ENCODE data around the gene PRR29. TPM values are rescaled to one million over a fixed set of nuclear protein-coding genes. Genes with fewer than 3 reads are reported as not detected.

The PRR29 gene
- total RNA-seq, 3 donors from 2014 or later (not counting 1 experiment from before 2014, with no cell fraction given) = 0.92 to 1.6 (median 1.6) TPM

DNA sequence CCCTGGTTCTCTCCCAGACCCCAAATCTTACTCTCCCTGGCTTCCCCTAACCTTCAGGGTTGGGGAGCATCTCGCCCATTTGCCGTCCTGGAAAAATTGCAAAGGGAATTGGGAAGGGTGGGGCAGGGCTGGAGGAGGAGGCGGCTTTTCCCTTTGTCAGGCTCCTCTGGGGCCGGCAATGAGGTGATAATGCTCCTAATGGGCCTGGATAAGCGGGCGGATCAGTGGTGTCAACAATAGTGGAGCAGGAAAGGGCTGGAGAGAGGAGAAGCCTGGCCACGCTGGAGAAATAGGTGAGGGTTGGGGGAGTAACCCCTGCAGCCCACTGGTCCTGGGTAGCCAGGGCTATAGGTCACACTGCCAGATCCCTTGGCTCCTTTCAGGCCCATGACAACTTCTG lies 37.7 kb upstream of the PRR29 start:
- no peak overlapping the region for H3K4me3 ChIP-seq (ENCODE audit: low read length)
- H3K27ac Mint-ChIP-seq = no peak overlapping the region
- ATAC-seq = no peak
- intact Hi-C loops (cut with micrococcal nuclease) = no loop called here
- no peak overlapping the region for H3K27ac ChIP-seq (ENCODE audit: low read length)
- WGBS (ENCODE audit: insufficient coverage) = 95% methylated on average over 7 of the region's 7 CpGs
- no peaks in the 10 kb centered on the region for H3K27me3 Mint-ChIP-seq (ENCODE audit: low read depth in 2 of 2)
- H3K4me1 Mint-ChIP-seq = peaks cover 4 to 25% of the 10 kb centered on the region in 2 donors
- peaks cover 10% of the 10 kb centered on the region for H3K4me1 ChIP-seq (ENCODE audit: control insufficient read depth, insufficient read depth, low read length)
- no peak overlapping the region for H3K4me3 Mint-ChIP-seq
- no peak for DNase-seq
- TF ChIP-seq, protein P1, sequence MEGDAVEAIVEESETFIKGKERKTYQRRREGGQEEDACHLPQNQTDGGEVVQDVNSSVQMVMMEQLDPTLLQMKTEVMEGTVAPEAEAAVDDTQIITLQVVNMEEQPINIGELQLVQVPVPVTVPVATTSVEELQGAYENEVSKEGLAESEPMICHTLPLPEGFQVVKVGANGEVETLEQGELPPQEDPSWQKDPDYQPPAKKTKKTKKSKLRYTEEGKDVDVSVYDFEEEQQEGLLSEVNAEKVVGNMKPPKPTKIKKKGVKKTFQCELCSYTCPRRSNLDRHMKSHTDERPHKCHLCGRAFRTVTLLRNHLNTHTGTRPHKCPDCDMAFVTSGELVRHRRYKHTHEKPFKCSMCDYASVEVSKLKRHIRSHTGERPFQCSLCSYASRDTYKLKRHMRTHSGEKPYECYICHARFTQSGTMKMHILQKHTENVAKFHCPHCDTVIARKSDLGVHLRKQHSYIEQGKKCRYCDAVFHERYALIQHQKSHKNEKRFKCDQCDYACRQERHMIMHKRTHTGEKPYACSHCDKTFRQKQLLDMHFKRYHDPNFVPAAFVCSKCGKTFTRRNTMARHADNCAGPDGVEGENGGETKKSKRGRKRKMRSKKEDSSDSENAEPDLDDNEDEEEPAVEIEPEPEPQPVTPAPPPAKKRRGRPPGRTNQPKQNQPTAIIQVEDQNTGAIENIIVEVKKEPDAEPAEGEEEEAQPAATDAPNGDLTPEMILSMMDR (IDR thresholded peaks at IDR 0.05) = no peak
- no peaks in the 10 kb centered on the region for H3K9me3 Mint-ChIP-seq
- no peaks in the 10 kb centered on the region for H3K9me3 ChIP-seq (ENCODE audit: control insufficient read depth, insufficient read depth, low read length)
- H3K27me3 ChIP-seq (ENCODE audit: control insufficient read depth, insufficient read depth, low read length) = no peaks in the 10 kb centered on the region
- no peaks in the 10 kb centered on the region for H3K36me3 Mint-ChIP-seq
- H3K36me3 ChIP-seq (ENCODE audit: control insufficient read depth, insufficient read depth, low read length) = no peaks in the 10 kb centered on the region

DNA sequence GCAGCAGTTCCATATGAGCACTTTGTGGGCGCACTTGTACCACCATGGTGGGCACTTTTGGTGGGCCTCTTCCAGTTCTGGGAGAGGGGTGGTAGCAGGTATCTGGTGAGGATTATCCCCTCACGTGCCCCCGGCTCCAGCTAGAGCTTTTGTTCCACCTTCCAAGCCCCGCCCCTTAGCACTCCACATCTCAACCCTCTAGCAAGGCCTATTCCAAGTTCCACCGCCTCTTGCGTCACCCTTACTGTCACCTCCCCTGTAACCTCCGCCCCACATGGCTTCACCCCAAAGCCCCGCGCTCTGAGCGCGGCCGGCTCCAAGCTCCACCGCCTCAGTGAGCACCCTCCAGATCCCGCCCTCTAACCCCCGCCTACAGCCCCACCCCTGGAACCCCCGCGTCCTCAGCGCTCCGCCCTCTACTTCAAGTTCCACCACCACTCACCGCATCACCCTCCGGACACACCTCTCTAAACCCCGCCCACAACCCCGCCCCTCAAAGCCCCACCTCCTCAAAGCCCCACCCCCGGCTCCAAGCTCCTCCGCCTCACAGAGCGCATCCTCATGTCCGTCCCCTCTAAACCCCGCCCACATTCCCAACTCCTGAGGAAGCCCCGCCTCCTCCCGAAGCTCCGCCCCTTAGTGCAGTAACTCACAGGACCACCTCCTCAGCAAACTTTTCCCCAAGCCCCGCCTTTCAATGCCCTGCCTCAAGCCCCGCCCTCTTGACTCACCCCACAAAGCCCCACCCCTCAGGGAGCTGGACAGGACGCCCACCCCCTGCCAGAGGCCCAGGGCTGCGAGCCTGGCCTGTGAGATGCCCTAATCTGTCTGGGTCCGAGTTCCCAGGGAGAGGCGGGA lies 36.6 kb upstream of the PRR29 start:
- no peak overlapping the region for H3K4me3 ChIP-seq (ENCODE audit: low read length)
- no peaks in the 10 kb centered on the region for H3K27me3 ChIP-seq (ENCODE audit: control insufficient read depth, insufficient read depth, low read length)
- no peaks in the 10 kb centered on the region for H3K9me3 Mint-ChIP-seq
- DNase-seq (peak in 1 of 2 donors; percentile 54), ATAC-seq (peak; percentile 77 to 82 (median 79))
- no peak overlapping the region for H3K27ac ChIP-seq (ENCODE audit: low read length)
- WGBS (ENCODE audit: insufficient coverage) = 38% methylated on average over 37 of the region's 37 CpGs
- H3K4me1 Mint-ChIP-seq = peaks cover 7 to 21% of the 10 kb centered on the region in 2 donors
- peaks cover 17% of the 10 kb centered on the region for H3K4me1 ChIP-seq (ENCODE audit: control insufficient read depth, insufficient read depth, low read length)
- H3K36me3 ChIP-seq (ENCODE audit: control insufficient read depth, insufficient read depth, low read length) = no peaks in the 10 kb centered on the region
- H3K27ac Mint-ChIP-seq = peak overlapping the region; percentile 56 to 77
- TF ChIP-seq, protein P1 (IDR thresholded peaks at IDR 0.05) = no peak
- no peaks in the 10 kb centered on the region for H3K9me3 ChIP-seq (ENCODE audit: control insufficient read depth, insufficient read depth, low read length)
- H3K27me3 Mint-ChIP-seq (ENCODE audit: low read depth in 2 of 2) = no peaks in the 10 kb centered on the region
- no peaks in the 10 kb centered on the region for H3K36me3 Mint-ChIP-seq
- H3K4me3 Mint-ChIP-seq = peak overlapping the region; percentile 49
- intact Hi-C loops (cut with micrococcal nuclease) = no loop called here

DNA sequence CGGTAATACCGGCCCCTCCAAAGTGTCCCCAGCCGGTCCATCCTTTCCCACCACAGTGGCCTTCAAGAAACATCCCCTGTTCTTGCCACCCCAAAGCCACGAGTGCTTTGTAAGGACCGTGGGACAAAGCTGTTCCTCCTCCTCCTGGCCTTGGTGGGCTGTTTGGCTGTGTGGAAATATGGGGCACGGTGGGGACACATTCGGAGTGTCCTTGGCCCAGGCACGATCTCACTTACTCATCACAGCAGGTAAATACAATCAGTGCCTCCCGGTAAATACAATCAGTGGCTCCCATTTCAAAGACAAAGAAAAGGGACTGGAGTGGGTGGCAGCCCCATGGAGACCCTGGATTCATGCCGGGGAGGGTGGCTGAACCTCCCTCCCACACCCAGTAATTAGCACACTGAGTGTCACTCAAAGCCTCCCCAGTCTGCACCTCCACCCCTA lies 35.8 kb upstream of the PRR29 start:
- Mint-ChIP-seq H3K27ac (peak overlapping the region in 1 of 2 donors; percentile 77), H3K4me3 (peak overlapping the region; percentile 13), H3K9me3 (no peaks in the 10 kb centered on the region), H3K4me1 (peaks cover 14 to 28% of the 10 kb centered on the region in 2 donors), H3K27me3 (ENCODE audit: low read depth in 2 of 2) (no peaks in the 10 kb centered on the region), H3K36me3 (no peaks in the 10 kb centered on the region)
- H3K4me3 ChIP-seq (ENCODE audit: low read length) = no peak overlapping the region
- DNase-seq (no peak), ATAC-seq (no peak)
- no peaks in the 10 kb centered on the region for H3K27me3 ChIP-seq (ENCODE audit: control insufficient read depth, insufficient read depth, low read length)
- no peak overlapping the region for H3K27ac ChIP-seq (ENCODE audit: low read length)
- TF ChIP-seq, protein P1 (IDR thresholded peaks at IDR 0.05) = no peak
- no peaks in the 10 kb centered on the region for H3K9me3 ChIP-seq (ENCODE audit: control insufficient read depth, insufficient read depth, low read length)
- H3K36me3 ChIP-seq (ENCODE audit: control insufficient read depth, insufficient read depth, low read length) = no peaks in the 10 kb centered on the region
- H3K4me1 ChIP-seq (ENCODE audit: control insufficient read depth, insufficient read depth, low read length) = peaks cover 25% of the 10 kb centered on the region
- WGBS (ENCODE audit: insufficient coverage) = 93% methylated on average over 9 of the region's 10 CpGs
- intact Hi-C loops (cut with micrococcal nuclease) = no loop called here
